HepG2 (cell line): Measurements from ENCODE around the gene TMEM74B. TPM values are rescaled to one million over a fixed set of nuclear protein-coding genes. Genes with fewer than 3 reads are reported as not detected.

Source experiments
- ATAC-seq: fragments of 200-7000 bp; cut with Tn5 transposase; 3 replicates; pipeline ENCODE4 v1.9.1; 2020; ENCODE audit warnings: mild to moderate bottlenecking, moderate library complexity
- BruUV-seq: library from RNA; stranded (reverse); fragments of 400-500 nt; replicated peaks from 2 replicates; lab custom pipeline; 2021; lab: Mats Ljungman, UMichigan
- CTCF ChIA-PET: fragments of 300-600 bp; formaldehyde crosslinking; extraction: SDS; loops from one replicate; lab custom pipeline; 2021; ENCODE audit warnings: low total read pairs, inconsistent platforms, low intra/inter-chr PET ratio; lab: Yijun Ruan, JAX
- POLR2A ChIA-PET: fragments of 350-600 bp; sonication (Branson Sonifier 250); formaldehyde crosslinking; loops from one replicate; lab custom pipeline; 2020; ENCODE audit warnings: antibody characterized with exemption, inconsistent platforms; lab: Yijun Ruan, JAX
- DNase-seq: peaks from one replicate; pipeline ENCODE4 v3.0.0-alpha.2; 2015; ENCODE audit warnings: low spot score
- FAIRE-seq: peaks from 3 replicates; lab custom pipeline; 2011; peaks lifted over from hg19 to GRCh38; lab: Jason Lieb, UNC
- H2AFZ ChIP-seq: one replicate; pipeline ENCODE4 v1.6.1; 2011; ENCODE audit warnings: low read length, inconsistent platforms
- H3K27ac ChIP-seq: fragments of 300-600 bp; 3 replicates; pipeline ENCODE4 v1.8.0; 2011; ENCODE audit warnings: mixed run types, mild to moderate bottlenecking, mixed read lengths, low read length, inconsistent platforms; ENCODE audit not compliant: insufficient read depth; ENCODE audit errors: extremely low read length
- H3K27me3 ChIP-seq, 2 experiments: fragments of 200-600 bp in 1 of 2; 2 replicates in 1 of 2; 3 replicates in 1 of 2; pipeline versions ENCODE4 v1.6.0 to v1.8.0; 2011; ENCODE audit warnings: low read length in 2 of 2, mild to moderate bottlenecking in 2 of 2, moderate library complexity in 2 of 2, inconsistent platforms in 1 of 2; ENCODE audit not compliant: insufficient read depth in 2 of 2, control insufficient read depth in 1 of 2
- H3K36me3 ChIP-seq, 2 experiments: fragments of 200-600 bp in 1 of 2; replicated peaks in 1 of 2; 2 replicates in 1 of 2; 3 replicates in 1 of 2; pipeline versions ENCODE4 v1.5.1 to v1.8.0; 2011; ENCODE audit warnings: low read length in 2 of 2, inconsistent platforms in 1 of 2; ENCODE audit not compliant: insufficient read depth in 2 of 2, control insufficient read depth in 1 of 2
- H3K4me1 ChIP-seq: 2 replicates; pipeline ENCODE4 v1.5.1; 2012; ENCODE audit warnings: low read length, inconsistent platforms; ENCODE audit not compliant: insufficient read depth
- H3K4me2 ChIP-seq: 2 replicates; pipeline ENCODE4 v1.6.0; 2011; ENCODE audit warnings: low read depth, low read length, inconsistent platforms
- H3K4me3 ChIP-seq, 3 experiments: fragments of 200-600 bp in 1 of 3; sonication (generic), shearing (Covaris generic) in 1 of 3; replicated peaks in 1 of 3; 2 replicates each; pipeline ENCODE4 v1.5.1; 2011 to 2016; ENCODE audit warnings: low read length in 3 of 3, inconsistent platforms in 2 of 3, low read depth in 2 of 3, mild to moderate bottlenecking in 2 of 3, control low read depth in 1 of 3, mixed read lengths in 1 of 3; ENCODE audit not compliant: insufficient read depth in 1 of 3
- H3K79me2 ChIP-seq: one replicate; pipeline ENCODE4 v1.6.1; 2011; ENCODE audit warnings: low read length, inconsistent platforms; ENCODE audit not compliant: insufficient read depth
- H3K9ac ChIP-seq: 2 replicates; pipeline ENCODE4 v1.6.0; 2011; ENCODE audit warnings: mild to moderate bottlenecking, low read depth, low read length, inconsistent platforms; ENCODE audit not compliant: insufficient read depth
- H3K9me3 ChIP-seq: 2 replicates; pipeline ENCODE4 v1.5.1; 2012; ENCODE audit warnings: mild to moderate bottlenecking, low read length
- H4K20me1 ChIP-seq: 2 replicates; pipeline ENCODE4 v1.6.0; 2011; ENCODE audit warnings: inconsistent platforms, mild to moderate bottlenecking, low read length, moderate library complexity; ENCODE audit not compliant: insufficient read depth
- RFX3 ChIP-seq: IDR thresholded peaks from 2 replicates; pipeline ENCODE4 v1.6.1; 2016; ENCODE audit warnings: missing biosample characterization, missing genetic modification reagents
- ZNF160 ChIP-seq: sonication (generic); formaldehyde crosslinking; IDR thresholded peaks from 2 replicates; pipeline ENCODE4 v1.8.0; 2022; ENCODE audit warnings: mild to moderate bottlenecking, inconsistent platforms, missing genetic modification reagents
- ZNF430 ChIP-seq: sonication (generic); formaldehyde crosslinking; IDR thresholded peaks from 2 replicates; pipeline ENCODE4 v1.9.0; 2021; ENCODE audit warnings: mild to moderate bottlenecking, missing genetic modification reagents
- ZNF615 ChIP-seq: sonication (generic); formaldehyde crosslinking; IDR thresholded peaks from 2 replicates; pipeline ENCODE4 v1.5.0; 2020; ENCODE audit warnings: mild to moderate bottlenecking, missing genetic modification reagents, borderline replicate concordance
- ZSCAN25 ChIP-seq: sonication (generic); formaldehyde crosslinking; IDR thresholded peaks from 2 replicates; pipeline ENCODE4 v1.8.0; 2022; ENCODE audit warnings: mild to moderate bottlenecking, missing genetic modification reagents
- WGBS: methylation state at CpG from one replicate; pipeline ENCODE4 v1.1.6; 2017; ENCODE audit warnings: low lambda C conversion rate; 5-methylcytosine and 5-hydroxymethylcytosine counted together
- in situ Hi-C: cut with HindIII; loops from 2 replicates; pipeline ENCODE4 v1.10.0; 2017; ENCODE audit warnings: low pct_unique_long_range_greater_than_20kb; ENCODE audit not compliant: extremely low pct_ligation_motif_present
- intact Hi-C: fragments of 100-400 bp; cut with micrococcal nuclease; formaldehyde crosslinking; loops from one replicate; pipeline ENCODE4 v1.10.0; 2022; ENCODE audit not compliant: unreplicated experiment
- polyA plus RNA-seq, 8 experiments: library from polyadenylated mRNA; depleted of rRNA in 3 of 8; stranded (reverse) in 7 of 8; unstranded in 1 of 8; fragments of >200 nt; fragmentation: Illumina TruSeq in 4 of 8; extraction: Trizol in 4 of 8; gene quantifications; 2 replicates each; pipeline versions ENCODE4 v1.2.1 to v1.2.3, GENCODE V29; 2011 to 2016; ENCODE audit warnings: low read depth in 4 of 8, missing spikeins in 1 of 8, mixed read lengths in 1 of 8; ENCODE audit not compliant: insufficient read depth in 1 of 8
- total RNA-seq, 5 experiments: library from RNA; depleted of rRNA; stranded (reverse); fragments of >200 nt; fragmentation: Illumina TruSeq; extraction: Trizol; gene quantifications; 2 replicates each; pipeline ENCODE4 v1.2.3, GENCODE V29; 2016; ENCODE audit warnings: low read depth in 1 of 5
- TF ChIP-seq, protein P1 (sequence below): sonication (generic); formaldehyde crosslinking; conservative IDR thresholded peaks from 2 replicates; pipeline ENCODE4 v1.8.1; 2023; ENCODE audit warnings: missing genetic modification reagents

The TMEM74B gene
- total and polyA plus RNA-seq, 2 of the 13 experiments (the other 11 are each of a cell fraction or from before 2014, with no cell fraction given), result 4.7 to 18.4 TPM

DNA sequence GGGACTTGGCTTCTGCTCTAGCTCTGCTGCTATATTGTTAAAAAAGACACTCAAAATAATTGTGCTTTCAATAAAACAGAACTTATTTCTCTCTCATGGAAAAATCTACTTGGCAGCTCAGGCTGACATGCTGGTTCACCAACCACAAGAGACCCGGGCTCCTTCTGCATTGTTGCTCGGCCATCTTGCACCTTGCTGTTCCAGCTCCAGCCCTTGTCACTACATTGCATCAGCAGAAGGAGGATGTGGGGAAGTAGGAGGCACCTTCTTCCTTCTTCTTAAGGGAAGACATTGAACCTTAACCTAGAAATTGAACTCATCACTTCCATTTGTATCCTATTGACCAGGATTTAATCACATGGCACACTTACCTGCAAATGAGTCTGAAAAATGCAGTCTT is 11.9 kb upstream of the TMEM74B start (continued):
- TF ChIP-seq, protein P1, sequence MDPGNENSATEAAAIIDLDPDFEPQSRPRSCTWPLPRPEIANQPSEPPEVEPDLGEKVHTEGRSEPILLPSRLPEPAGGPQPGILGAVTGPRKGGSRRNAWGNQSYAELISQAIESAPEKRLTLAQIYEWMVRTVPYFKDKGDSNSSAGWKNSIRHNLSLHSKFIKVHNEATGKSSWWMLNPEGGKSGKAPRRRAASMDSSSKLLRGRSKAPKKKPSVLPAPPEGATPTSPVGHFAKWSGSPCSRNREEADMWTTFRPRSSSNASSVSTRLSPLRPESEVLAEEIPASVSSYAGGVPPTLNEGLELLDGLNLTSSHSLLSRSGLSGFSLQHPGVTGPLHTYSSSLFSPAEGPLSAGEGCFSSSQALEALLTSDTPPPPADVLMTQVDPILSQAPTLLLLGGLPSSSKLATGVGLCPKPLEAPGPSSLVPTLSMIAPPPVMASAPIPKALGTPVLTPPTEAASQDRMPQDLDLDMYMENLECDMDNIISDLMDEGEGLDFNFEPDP (CRISPR knock-in tag), result no peak
- no peak for TF ChIP-seq ZNF160 (CRISPR knock-in tag)
- TF ChIP-seq, all 625 proteins: peak for 0

GRCh38 chr20:1195226-1195625 is 10.4 kb upstream of the TMEM74B start:
- no peak overlapping the region for H3K4me3 ChIP-seq
- no peak overlapping the region for H3K9ac ChIP-seq
- H3K36me3 ChIP-seq, result no peaks in the 10 kb centered on the region
- in situ Hi-C loops (no loop called here), intact Hi-C loops (no loop called here)
- no peaks in the 10 kb centered on the region for H3K9me3 ChIP-seq
- H3K27ac ChIP-seq, result no peak overlapping the region
- FAIRE-seq, result no peak
- no TSS peak for BruUV-seq
- no peak for ATAC-seq
- peaks cover 0 to 2% of the 10 kb centered on the region in 2 experiments; a peak in 2 of 5 replicates for H3K27me3 ChIP-seq
- no peak for DNase-seq
- ChIA-PET CTCF (no interaction called here), POLR2A (no interaction called here)
- no peaks in the 10 kb centered on the region for H3K79me2 ChIP-seq
- H2AFZ ChIP-seq, result no peak overlapping the region
- 36% methylated on average over 1 of the region's 1 CpG for WGBS
- no peak overlapping the region for H3K4me2 ChIP-seq
- no peaks in the 10 kb centered on the region for H3K4me1 ChIP-seq
- TF ChIP-seq ZNF430 (CRISPR knock-in tag) (no peak), ZSCAN25 (CRISPR knock-in tag) (no peak), RFX3 (no peak), ZNF615 (CRISPR knock-in tag) (no peak)
- TF ChIP-seq, all 625 proteins: peak for 0
- no peaks in the 10 kb centered on the region for H4K20me1 ChIP-seq
